Transverse colon (tissue), 4 donors: ENCODE data around the gene THADA. TPM values are rescaled to one million over a fixed set of nuclear protein-coding genes. Genes with fewer than 3 reads are reported as not detected.

ENCODE experiments used
- DNase-seq: peaks from one replicate; pipeline ENCODE4 v3.0.0-alpha.2; 2019
- H3K27ac ChIP-seq, 4 donors: fragments of 200-600 bp; sonication (generic); 2 replicates each; pipeline ENCODE4 v1.5.1; 2016 to 2018; ENCODE audit warnings: inconsistent platforms in 4 of 4
- H3K27me3 ChIP-seq: fragments of 200-600 bp; sonication (generic); 2 replicates; pipeline ENCODE4 v1.5.1; 2017; ENCODE audit warnings: inconsistent platforms
- H3K36me3 ChIP-seq, 4 donors: fragments of 200-600 bp; sonication (generic); 2 replicates each; pipeline ENCODE4 v1.5.1; 2017 to 2019; ENCODE audit warnings: inconsistent platforms in 4 of 4
- H3K4me1 ChIP-seq, 4 donors: fragments of 200-600 bp; sonication (generic); 2 replicates each; pipeline ENCODE4 v1.5.1; 2017 to 2020; ENCODE audit warnings: inconsistent platforms in 4 of 4
- H3K4me3 ChIP-seq, 4 donors: fragments of 200-600 bp; sonication (generic); 1 replicate in 1 of 4; 2 replicates in 3 of 4; pipeline versions ENCODE4 v1.5.1 to v1.6.1; 2017 to 2019; ENCODE audit warnings: inconsistent platforms in 4 of 4
- H3K9me3 ChIP-seq, 2 donors: fragments of 200-600 bp; sonication (generic); 2 replicates each; pipeline ENCODE4 v1.5.1; 2017 to 2019; ENCODE audit warnings: inconsistent platforms in 2 of 2
- EP300 ChIP-seq: sonication (generic); formaldehyde crosslinking; IDR thresholded peaks from one replicate; pipeline ENCODE4 v1.6.1; 2017; ENCODE audit warnings: antibody characterized with exemption, low read depth
- POLR2A ChIP-seq: fragments of 450-650 bp; IDR thresholded peaks from one replicate; pipeline ENCODE4 v1.6.1; 2016; ENCODE audit warnings: antibody characterized with exemption, mild to moderate bottlenecking, moderate library complexity
- POLR2AphosphoS5 ChIP-seq, 3 donors: sonication (generic); formaldehyde crosslinking; IDR thresholded peaks; one replicate each; pipeline ENCODE4 v1.6.1; 2016; ENCODE audit warnings: antibody characterized with exemption in 3 of 3
- WGBS, 2 donors: methylation state at CpG; one replicate each; pipeline ENCODE4 v1.1.5; 2018; ENCODE audit warnings: low coverage in 1 of 2; 5-methylcytosine and 5-hydroxymethylcytosine counted together
- in situ Hi-C, 4 donors: fragments of 200-750 bp; cut with MboI; loops; one replicate each; pipeline versions ENCODE4 v1.15.0 to v1.15.1; 2017; ENCODE audit warnings: low sequenced_read_pairs in 3 of 4, low pct_ligation_motif_present in 1 of 4, low pct_unique_long_range_greater_than_20kb in 1 of 4
- intact Hi-C: fragments of 100-400 bp; cut with DNase I; formaldehyde crosslinking; loops from one replicate; pipeline ENCODE4 v1.15.1; 2023; ENCODE audit warnings: low total_unique reads
- total RNA-seq, 4 donors: library from RNA; depleted of rRNA; stranded (reverse); fragments of >200 nt; gene quantifications; one replicate each; pipeline ENCODE4 v1.1.0, GENCODE V29; 2016
- TF ChIP-seq, protein P1 (sequence below), 5 experiments: fragments of 200-600 bp in 3 of 5; fragments of 450-650 bp in 2 of 5; sonication (generic) in 3 of 5; IDR thresholded peaks; 1 replicate in 2 of 5; 2 replicates in 3 of 5; pipeline ENCODE4 v1.5.1; 2016 to 2017; ENCODE audit warnings: antibody characterized with exemption in 5 of 5, inconsistent platforms in 3 of 5, mild to moderate bottlenecking in 2 of 5, moderate library complexity in 1 of 5

THADA gene
- total RNA-seq, 4 donors from 2014 or later, result 21.7 to 78.6 (median 28.1) TPM

DNA sequence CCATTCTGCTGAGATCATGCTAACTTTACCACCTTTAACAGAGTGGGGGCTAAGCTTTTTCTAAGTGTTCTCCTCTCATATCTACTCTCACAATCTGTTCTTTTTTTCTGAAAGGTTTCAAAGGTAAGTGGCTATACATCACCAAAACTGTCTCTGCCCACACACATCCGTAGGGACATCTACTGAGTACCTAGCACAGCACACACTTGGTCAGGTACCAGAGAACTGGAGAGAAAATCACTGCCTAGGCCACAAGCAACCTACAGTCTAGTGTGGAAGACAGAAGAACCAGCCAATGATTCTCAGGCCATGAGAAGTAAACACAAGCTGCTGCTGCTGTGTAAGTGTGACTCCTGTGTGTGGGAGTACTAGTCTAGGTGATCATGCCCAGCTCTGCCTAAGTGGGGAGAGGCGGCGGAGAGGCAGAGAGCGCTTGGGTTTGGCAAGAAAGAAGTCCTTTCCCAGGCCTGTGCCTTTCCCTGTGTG is 193.3 kb downstream of the THADA start:
- Histone ChIP-seq H3K9me3 (no peaks in the 10 kb centered on the region), H3K27me3 (no peaks in the 10 kb centered on the region), H3K4me3 (no peak overlapping the region), H3K36me3 (no peaks in the 10 kb centered on the region), H3K4me1 (peaks cover 0 to 49% (median 7%) of the 10 kb centered on the region in 4 donors), H3K27ac (peak overlapping the region in 1 of 4 donors; percentile 64)
- in situ Hi-C loops (loop anchor here in 1 of 4 donors (10.0 kb wide), 1 partner anchor 168 kb away; no protein-coding TSS in a partner anchor), intact Hi-C loops (loop anchor here (10.0 kb wide), 1 partner anchor 58 kb away; no protein-coding TSS in a partner anchor)
- WGBS, 2 donors, result 80 to 89% methylated on average over 2 to 4 of the region's 4 CpGs
- TF ChIP-seq POLR2AphosphoS5 (IDR thresholded peaks at IDR 0.05), result no peak
- TF ChIP-seq, protein P1, sequence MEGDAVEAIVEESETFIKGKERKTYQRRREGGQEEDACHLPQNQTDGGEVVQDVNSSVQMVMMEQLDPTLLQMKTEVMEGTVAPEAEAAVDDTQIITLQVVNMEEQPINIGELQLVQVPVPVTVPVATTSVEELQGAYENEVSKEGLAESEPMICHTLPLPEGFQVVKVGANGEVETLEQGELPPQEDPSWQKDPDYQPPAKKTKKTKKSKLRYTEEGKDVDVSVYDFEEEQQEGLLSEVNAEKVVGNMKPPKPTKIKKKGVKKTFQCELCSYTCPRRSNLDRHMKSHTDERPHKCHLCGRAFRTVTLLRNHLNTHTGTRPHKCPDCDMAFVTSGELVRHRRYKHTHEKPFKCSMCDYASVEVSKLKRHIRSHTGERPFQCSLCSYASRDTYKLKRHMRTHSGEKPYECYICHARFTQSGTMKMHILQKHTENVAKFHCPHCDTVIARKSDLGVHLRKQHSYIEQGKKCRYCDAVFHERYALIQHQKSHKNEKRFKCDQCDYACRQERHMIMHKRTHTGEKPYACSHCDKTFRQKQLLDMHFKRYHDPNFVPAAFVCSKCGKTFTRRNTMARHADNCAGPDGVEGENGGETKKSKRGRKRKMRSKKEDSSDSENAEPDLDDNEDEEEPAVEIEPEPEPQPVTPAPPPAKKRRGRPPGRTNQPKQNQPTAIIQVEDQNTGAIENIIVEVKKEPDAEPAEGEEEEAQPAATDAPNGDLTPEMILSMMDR (IDR thresholded peaks at IDR 0.05), result no peak
- no peak for TF ChIP-seq EP300
- no peak for TF ChIP-seq POLR2A
- no peak for DNase-seq

DNA sequence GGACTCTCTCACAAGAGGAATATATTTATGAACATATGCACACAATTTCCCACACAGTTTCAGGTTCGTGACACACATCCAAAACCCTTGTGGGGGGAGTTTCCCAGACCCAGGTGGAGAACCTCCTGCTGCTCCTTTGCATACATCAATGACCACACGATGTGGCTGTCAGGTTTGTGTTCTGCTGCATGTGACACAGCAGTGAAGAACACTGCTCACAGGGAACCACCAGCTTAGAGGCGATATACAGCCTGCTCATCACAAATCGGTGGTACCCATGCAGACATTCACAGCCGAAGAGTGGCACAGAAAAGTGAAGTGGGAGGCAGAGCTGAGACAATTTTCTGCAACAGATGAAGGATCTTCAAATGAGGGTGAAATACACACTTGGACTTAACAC is 193.8 kb downstream of the THADA start:
- H3K27ac ChIP-seq, result peak overlapping the region in 1 of 4 donors; percentile 64
- no peak overlapping the region for H3K4me3 ChIP-seq
- in situ Hi-C loops, result loop anchor here in 1 of 4 donors (10.0 kb wide), 1 partner anchor 167 kb away; no protein-coding TSS in a partner anchor
- H3K27me3 ChIP-seq, result no peaks in the 10 kb centered on the region
- H3K36me3 ChIP-seq, result no peaks in the 10 kb centered on the region
- intact Hi-C loops, result loop anchor here (10.0 kb wide), 1 partner anchor 57 kb away; no protein-coding TSS in a partner anchor
- peak; percentile 13 for DNase-seq
- H3K4me1 ChIP-seq, result peaks cover 0 to 49% (median 5%) of the 10 kb centered on the region in 4 donors
- WGBS, 2 donors, result 76 to 89% methylated on average over 4 to 5 of the region's 5 CpGs
- TF ChIP-seq POLR2A, result no peak
- TF ChIP-seq EP300, result no peak
- no peak for TF ChIP-seq POLR2AphosphoS5 (IDR thresholded peaks at IDR 0.05)
- TF ChIP-seq, protein P1 (IDR thresholded peaks at IDR 0.05), result no peak
- H3K9me3 ChIP-seq, result no peaks in the 10 kb centered on the region

DNA sequence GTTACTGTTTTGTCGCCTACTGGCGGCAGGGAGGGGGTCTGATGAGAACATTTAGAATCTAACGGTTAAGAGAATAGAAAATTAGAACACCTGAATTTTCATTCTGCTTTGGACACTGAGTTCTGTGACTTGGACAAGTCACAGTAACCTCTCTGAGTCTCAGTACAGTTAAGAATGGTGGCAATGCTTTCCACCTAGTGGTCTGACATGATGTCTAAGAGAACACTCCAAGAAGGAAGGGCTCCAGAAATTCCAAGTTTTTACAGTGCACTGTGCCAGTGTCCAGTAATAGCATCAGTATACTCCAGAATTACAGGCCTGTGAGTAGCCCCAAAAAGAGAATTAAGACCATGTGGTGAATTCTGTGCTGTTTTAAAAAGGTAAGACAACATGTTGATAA is 195.3 kb downstream of the THADA start:
- TF ChIP-seq, protein P1 (IDR thresholded peaks at IDR 0.05), result peak in 1 of 5 experiments; percentile 41
- TF ChIP-seq POLR2AphosphoS5 (IDR thresholded peaks at IDR 0.05), result peak in 1 of 3 donors; percentile 4
- no peak for TF ChIP-seq EP300
- TF ChIP-seq POLR2A, result no peak
- peak overlapping the region; percentile 63 to 75 (median 66) for H3K27ac ChIP-seq
- no peaks in the 10 kb centered on the region for H3K27me3 ChIP-seq
- intact Hi-C loops, result loop anchor here (10.0 kb wide), 1 partner anchor 56 kb away; no protein-coding TSS in a partner anchor
- in situ Hi-C loops, result loop anchor here in 1 of 4 donors (10.0 kb wide), 1 partner anchor 166 kb away; no protein-coding TSS in a partner anchor
- H3K4me1 ChIP-seq, result peaks cover 0 to 38% (median 0%) of the 10 kb centered on the region in 4 donors
- no peak for DNase-seq
- H3K36me3 ChIP-seq, result no peaks in the 10 kb centered on the region
- 90% methylated on average over 3 of the region's 3 CpGs for WGBS, 2 donors
- H3K9me3 ChIP-seq, result no peaks in the 10 kb centered on the region
- H3K4me3 ChIP-seq, result no peak overlapping the region

DNA sequence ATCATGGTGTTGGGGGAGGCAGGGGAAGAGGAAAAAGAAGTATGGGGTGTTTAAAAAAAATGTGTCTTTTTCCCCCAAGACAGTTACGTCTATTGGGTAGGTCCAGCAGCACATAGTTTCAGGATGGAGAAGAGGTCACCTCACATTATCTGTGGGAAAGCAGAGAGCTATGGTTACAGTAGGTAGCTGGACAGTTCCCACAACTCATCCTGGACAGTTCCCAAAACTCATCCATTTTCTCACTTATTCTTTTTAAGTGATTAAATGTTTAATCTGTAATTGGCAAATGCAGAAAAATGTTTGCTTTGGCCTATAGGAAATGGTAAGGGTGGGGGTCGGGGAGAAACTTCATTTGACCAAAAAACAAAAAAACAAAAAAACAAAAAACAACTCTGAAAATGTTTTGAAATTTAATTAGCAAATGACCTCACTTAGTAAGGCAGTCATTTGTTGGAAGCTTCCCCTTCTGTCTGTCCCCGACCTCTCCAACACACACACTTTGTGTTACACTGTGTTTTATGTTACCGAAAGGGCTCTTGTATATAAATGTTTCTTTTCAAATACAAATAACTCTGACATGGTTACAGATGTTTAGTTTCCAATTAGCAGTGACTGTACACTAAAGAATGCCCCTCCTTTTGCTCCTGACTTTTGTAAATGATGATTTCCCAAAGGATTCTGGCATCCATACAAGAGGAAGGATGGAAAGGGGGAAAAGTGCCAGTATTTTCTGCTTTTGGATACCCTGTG is 196.1 kb downstream of the THADA start:
- Histone ChIP-seq H3K36me3 (no peaks in the 10 kb centered on the region), H3K9me3 (no peaks in the 10 kb centered on the region), H3K27me3 (no peaks in the 10 kb centered on the region), H3K4me1 (peaks cover 0 to 36% (median 0%) of the 10 kb centered on the region in 4 donors), H3K27ac (peak overlapping the region; percentile 63 to 80 (median 72)), H3K4me3 (no peak overlapping the region)
- TF ChIP-seq, protein P1 (IDR thresholded peaks at IDR 0.05), result no peak
- TF ChIP-seq EP300 (peak; percentile 77), POLR2A (no peak), POLR2AphosphoS5 (IDR thresholded peaks at IDR 0.05) (peak; percentile 79 to 93 (median 89))
- WGBS, 2 donors, result 53 to 66% methylated on average over 4 of the region's 4 CpGs
- intact Hi-C loops, result loop anchor here (10.0 kb wide), 3 partner anchors 55 to 155 kb away; no protein-coding TSS in a partner anchor
- in situ Hi-C loops, result loop anchor here in 1 of 4 donors (10.0 kb wide), 1 partner anchor 165 kb away; no protein-coding TSS in a partner anchor
- no peak for DNase-seq
